SIG-M5 treated with dmso at 0.1 percent for 504 hours (cell line): Measurements from ENCODE around the gene CCDC171.
"Not testable (repeated sequence)": the region's sequence is repeated elsewhere in the genome, so short reads cannot be mapped to it uniquely, and the experiment has no call there.

Experiments used
- DNase-seq: peaks from one replicate; lab custom pipeline; 2025; ENCODE audit not compliant: unreplicated experiment; lab: John Stamatoyannopoulos, UW

Gene CCDC171

GRCh38 chr9:15553528-15553898 is 670 bp downstream of the CCDC171 start:
- no peak for DNase-seq

GRCh38 chr9:15570769-15571168 is 17.9 kb downstream of the CCDC171 start:
- no peak for DNase-seq

- no peak for DNase-seq
Observed at GRCh38 chr9:15572200-15572770, 19.4 kb downstream of the CCDC171 start.

- DNase-seq: no peak
Observed at GRCh38 chr9:15576350-15577050, 23.7 kb downstream of the CCDC171 start.

- DNase-seq: no peak
Observed at GRCh38 chr9:15578714-15579113, 25.9 kb downstream of the CCDC171 start.

GRCh38 chr9:15584379-15584778 is 31.5 kb downstream of the CCDC171 start:
- DNase-seq: no peak

- DNase-seq: no peak
Observed at GRCh38 chr9:15592317-15592716, 39.5 kb downstream of the CCDC171 start.

GRCh38 chr9:15592940-15593339 is 40.1 kb downstream of the CCDC171 start:
- DNase-seq: not testable (repeated sequence)

- DNase-seq: not testable (repeated sequence)
Observed at GRCh38 chr9:15600666-15601330, 48.0 kb downstream of the CCDC171 start.

GRCh38 chr9:15606643-15607472 is 54.0 kb downstream of the CCDC171 start:
- peak; percentile 38 for DNase-seq

- no peak for DNase-seq
Observed at GRCh38 chr9:15612962-15613361, 60.1 kb downstream of the CCDC171 start.

- DNase-seq: no peak
Observed at GRCh38 chr9:15617782-15618181, 64.9 kb downstream of the CCDC171 start.

- DNase-seq: no peak
Observed at GRCh38 chr9:15618540-15619331, 65.9 kb downstream of the CCDC171 start.

- DNase-seq: peak; percentile 2
Observed at GRCh38 chr9:15622318-15622971, 69.6 kb downstream of the CCDC171 start.

GRCh38 chr9:15635752-15636151 is 82.9 kb downstream of the CCDC171 start:
- no peak for DNase-seq

- DNase-seq: no peak
Observed at GRCh38 chr9:15640121-15640520, 87.3 kb downstream of the CCDC171 start.

GRCh38 chr9:15641291-15641690 is 88.4 kb downstream of the CCDC171 start:
- DNase-seq: no peak

- peak; percentile 37 for DNase-seq
Observed at GRCh38 chr9:15642369-15642962, 89.6 kb downstream of the CCDC171 start.

GRCh38 chr9:15670246-15670645 is 117.4 kb downstream of the CCDC171 start:
- DNase-seq: no peak

- DNase-seq: no peak
Observed at GRCh38 chr9:15670894-15671293, 118.1 kb downstream of the CCDC171 start.
